Left ventricle myocardium inferior (tissue), 1 donor: ENCODE results near the gene CD300LD. TPM values are rescaled to one million over a fixed set of nuclear protein-coding genes. Genes with fewer than 3 reads are reported as not detected.
"Not testable (repeated sequence)": the region's sequence is repeated elsewhere in the genome, so short reads cannot be mapped to it uniquely, and the experiment has no call there.

Experiments
- DNase-seq: peaks from one replicate; pipeline ENCODE4 v3.0.0-alpha.2; 2020
- H3K27ac ChIP-seq: fragments of 200-600 bp; replicated peaks from 2 replicates; pipeline ENCODE4 v1.8.0; 2021
- H3K27me3 ChIP-seq: fragments of 200-600 bp; 2 replicates; pipeline ENCODE4 v1.8.0; 2021; ENCODE audit warnings: low read depth
- H3K36me3 ChIP-seq: fragments of 200-600 bp; 2 replicates; pipeline ENCODE4 v1.8.0; 2021
- H3K4me1 ChIP-seq: fragments of 200-600 bp; 2 replicates; pipeline ENCODE4 v1.8.0; 2021
- H3K4me3 ChIP-seq: fragments of 200-600 bp; 2 replicates; pipeline ENCODE4 v1.8.0; 2021; ENCODE audit warnings: mild to moderate bottlenecking, moderate library complexity
- H3K9me3 ChIP-seq: fragments of 200-600 bp; replicated peaks from 2 replicates; pipeline ENCODE4 v1.8.0; 2021
- CTCF ChIP-seq: fragments of 200-600 bp; IDR thresholded peaks from 2 replicates; pipeline ENCODE4 v1.8.0; 2021; ENCODE audit warnings: antibody characterized with exemption, mild to moderate bottlenecking, borderline replicate concordance
- intact Hi-C: fragments of 100-400 bp; cut with micrococcal nuclease; formaldehyde crosslinking; loops from one replicate; pipeline ENCODE4 v1.11.0; 2022
- long read RNA-seq: library from polyadenylated mRNA; unstranded; transcript quantifications from one replicate; pipeline ENCODE4 v2.0.0, GENCODE V29; 2021
- total RNA-seq: library from RNA; stranded (reverse); fragmentation: NEBNext Ultra II Directional; extraction: Animal tissue kit (Norgen Biotek cat#: 25700); gene quantifications from one replicate; pipeline ENCODE4 v1.2.1, GENCODE V29; 2021
- donor health status: DM: no; HTN: yes; CAD: no; lungs with severe emphysema.

Gene CD300LD
- total RNA-seq: not detected
- long read RNA-seq: 0 reads

- H3K36me3 ChIP-seq: no peaks in the 10 kb centered on the region
- intact Hi-C loops: no loop called here
- no peaks in the 10 kb centered on the region for H3K9me3 ChIP-seq
- no peaks in the 10 kb centered on the region for H3K4me1 ChIP-seq
- TF ChIP-seq CTCF: no peak
- H3K27ac ChIP-seq: no peak within 1 kb of the TSS
- H3K27me3 ChIP-seq: peaks cover 81% of the 10 kb centered on the region
- no peak for DNase-seq
- H3K4me3 ChIP-seq: no peak within 1 kb of the TSS
These were observed at the start of gene CD300LD for GRCh38 chr17:74592087-74592990. Gene CD300LD, minus strand, starts transcription at chr17:74592283. Its CDS starts 81 bp downstream, at chr17:74592202.

- Histone ChIP-seq H3K4me1 (no peaks in the 10 kb centered on the region), H3K27me3 (peaks cover 87% of the 10 kb centered on the region), H3K27ac (no peak overlapping the region), H3K9me3 (no peaks in the 10 kb centered on the region), H3K4me3 (no peak overlapping the region), H3K36me3 (no peaks in the 10 kb centered on the region)
- no peak for TF ChIP-seq CTCF
- DNase-seq: no peak
- intact Hi-C loops: no loop called here
These were observed 49.3 kb upstream of the CD300LD start for GRCh38 chr17:74641224-74641957.

- Histone ChIP-seq H3K27me3 (peaks cover 93% of the 10 kb centered on the region), H3K9me3 (no peaks in the 10 kb centered on the region), H3K4me1 (no peaks in the 10 kb centered on the region), H3K36me3 (no peaks in the 10 kb centered on the region), H3K27ac (no peak overlapping the region), H3K4me3 (no peak overlapping the region)
- intact Hi-C loops: no loop called here
- TF ChIP-seq CTCF: no peak
- DNase-seq: no peak
These were observed 47.6 kb upstream of the CD300LD start for GRCh38 chr17:74639704-74640151.

- no peaks in the 10 kb centered on the region for H3K36me3 ChIP-seq
- no peak overlapping the region for H3K4me3 ChIP-seq
- H3K4me1 ChIP-seq: no peaks in the 10 kb centered on the region
- intact Hi-C loops: no loop called here
- no peaks in the 10 kb centered on the region for H3K9me3 ChIP-seq
- no peak overlapping the region for H3K27ac ChIP-seq
- no peak for DNase-seq
- H3K27me3 ChIP-seq: peaks cover 95% of the 10 kb centered on the region
- no peak for TF ChIP-seq CTCF
These were observed 45.8 kb upstream of the CD300LD start for GRCh38 chr17:74637926-74638325.

- no peak for DNase-seq
- Histone ChIP-seq H3K9me3 (no peaks in the 10 kb centered on the region), H3K4me3 (no peak overlapping the region), H3K27ac (no peak overlapping the region), H3K4me1 (no peaks in the 10 kb centered on the region), H3K36me3 (no peaks in the 10 kb centered on the region), H3K27me3 (peaks cover 95% of the 10 kb centered on the region)
- TF ChIP-seq CTCF: no peak
- intact Hi-C loops: no loop called here
These were observed 45.2 kb upstream of the CD300LD start for GRCh38 chr17:74637265-74637664.

- H3K4me1 ChIP-seq, DNase-seq, H3K9me3 ChIP-seq, intact Hi-C loops, H3K27ac ChIP-seq, H3K36me3 ChIP-seq, H3K4me3 ChIP-seq: not testable (repeated sequence)
- peaks cover 95% of the 10 kb centered on the region for H3K27me3 ChIP-seq
These were observed 44.5 kb upstream of the CD300LD start for GRCh38 chr17:74636541-74637085.
